Pancreas (tissue), 10 donors: ENCODE measurements around the gene SLC4A11. TPM values are rescaled to one million over a fixed set of nuclear protein-coding genes. Genes with fewer than 3 reads are reported as not detected.

Experiments
- ATAC-seq, 4 donors: fragments of 200-7000 bp; cut with Tn5 transposase; one replicate each; pipeline versions ENCODE4 v1.8.0 to v1.9.1; 2020; ENCODE audit warnings: mild to moderate bottlenecking in 4 of 4, moderate library complexity in 4 of 4
- DNase-seq, 6 donors: peaks; one replicate each; pipeline ENCODE4 v3.0.0-alpha.2; 2020
- FAIRE-seq: peaks from 2 replicates; lab custom pipeline; 2012; peaks lifted over from hg19 to GRCh38; lab: Jason Lieb, UNC
- H3K27ac ChIP-seq, 4 donors: fragments of 200-600 bp; sonication (generic); 1 replicate in 3 of 4; 2 replicates in 1 of 4; pipeline versions ENCODE4 v1.5.0 to v1.8.0; 2020
- H3K27me3 ChIP-seq, 4 donors: fragments of 200-600 bp; one replicate each; pipeline ENCODE4 v1.8.0; 2021
- H3K36me3 ChIP-seq, 3 donors: fragments of 200-600 bp; sonication (generic) in 1 of 3; one replicate each; pipeline versions ENCODE4 v1.5.0 to v1.8.0; 2020 to 2021
- H3K4me1 ChIP-seq, 3 donors: fragments of 200-600 bp; one replicate each; pipeline ENCODE4 v1.8.0; 2021
- H3K4me3 ChIP-seq, 4 donors: fragments of 200-600 bp; sonication (generic) in 2 of 4; one replicate each; pipeline versions ENCODE4 v1.5.0 to v1.8.0; 2020 to 2021
- H3K9me3 ChIP-seq, 4 donors: fragments of 200-600 bp; one replicate each; pipeline ENCODE4 v1.8.0; 2021
- WGBS, 2 donors: extraction: QIAGEN DNeasy Blood & Tissue Kit; methylation state at CpG; one replicate each; pipeline ENCODE4 v1.1.7; 2013; 5-methylcytosine and 5-hydroxymethylcytosine counted together
- intact Hi-C, 3 donors: fragments of 100-400 bp; cut with DNase I; formaldehyde crosslinking; loops; one replicate each; pipeline versions ENCODE4 v1.11.1 to v1.14.2; 2022
- polyA plus RNA-seq, 2 donors: library from polyadenylated mRNA; stranded (reverse); fragments of 200-250 nt; gene quantifications; one replicate each; pipeline ENCODE4 v1.2.3, GENCODE V29; 2013
- total RNA-seq, 6 donors: library from RNA; stranded (reverse); fragmentation: NEBNext Ultra II Directional in 4 of 6; extraction: Animal tissue kit (Norgen Biotek cat#: 25700) in 4 of 6; gene quantifications; one replicate each; pipeline versions ENCODE4 v1.2.1 to v1.2.4, GENCODE V29; 2021 to 2023
- TF ChIP-seq, protein P1 (sequence below), 4 donors: fragments of 200-600 bp; sonication (generic) in 3 of 4; IDR thresholded peaks; one replicate each; pipeline versions ENCODE4 v1.5.0 to v1.8.0; 2021; ENCODE audit warnings: antibody characterized with exemption in 4 of 4
- donor health status: healthy with polysubstance abuse.
- donor health status: DM: no; HTN: no; CAD: no; lungs with moderate emphysema.
- donor health status: DM: no; HTN: no; CAD: no.
- donor health status: control.
- donor health status: control.
- donor health status: Bipolar disorder and iron deficiency.
- donor health status: DM: yes; HTN: yes; CAD: no.
- donor health status: DM: no; HTN: no; CAD: no.
- donor health status: DM: no; HTN: no; CAD: no.
- donor health status: DM: yes; HTN: yes; CAD: no.

The SLC4A11 gene
- total and polyA plus RNA-seq, 8 donors: 0.14 to 1.1 (median 0.58) TPM

DNA sequence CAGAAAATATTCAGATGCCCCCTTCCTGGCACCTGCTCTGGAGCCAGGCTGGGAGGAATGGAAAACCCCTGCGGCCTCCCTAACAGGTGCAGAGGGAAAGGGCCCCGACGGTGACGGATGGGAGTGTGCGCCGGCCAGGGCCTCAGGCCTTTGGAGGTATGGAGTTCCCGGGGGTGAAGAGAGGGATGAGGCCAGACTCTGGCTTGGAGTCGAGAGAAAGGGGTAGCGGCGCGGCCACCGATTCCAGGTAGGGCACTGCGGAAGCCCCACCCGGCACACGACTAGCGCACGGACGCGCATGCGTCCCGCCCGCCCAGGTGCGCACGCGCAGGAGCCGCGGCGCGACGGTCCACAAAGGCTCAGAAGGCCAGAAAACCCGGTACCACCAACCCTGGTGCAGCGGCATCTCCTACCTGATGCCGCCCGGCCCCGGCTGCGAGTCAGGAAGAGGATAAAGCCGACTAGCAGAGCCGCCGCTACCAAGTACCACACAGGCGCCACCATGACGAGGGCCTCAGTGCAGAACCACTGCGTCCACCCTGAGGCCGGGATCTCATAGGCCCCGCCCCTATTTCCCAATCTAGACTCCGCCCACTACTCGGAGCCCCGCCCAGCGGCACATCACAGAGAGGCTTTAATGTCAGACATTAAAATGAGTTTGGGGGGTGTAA is 34.7 kb downstream of the SLC4A11 start, which contains the start of gene DDRGK1:
Gene DDRGK1 (minus strand): TSS at position 559 of the 671 bp plus-strand sequence. CDS start 55 bp downstream, at position 504.
- Histone ChIP-seq H3K9me3 (no peaks in the 10 kb centered on the region), H3K36me3 (peaks cover 0 to 16% (median 9%) of the 10 kb centered on the region in 3 donors), H3K27ac (peak within 1 kb of the TSS; percentile 74 to 86 (median 84)), H3K27me3 (no peaks in the 10 kb centered on the region), H3K4me1 (peaks cover 0 to 13% (median 0%) of the 10 kb centered on the region in 3 donors), H3K4me3 (peak within 1 kb of the TSS; percentile 58 to 79 (median 68))
- ATAC-seq (peak; percentile 90 to 95 (median 92)), FAIRE-seq (no peak), DNase-seq (peak; percentile 79 to 95 (median 90))
- TF ChIP-seq, protein P1, sequence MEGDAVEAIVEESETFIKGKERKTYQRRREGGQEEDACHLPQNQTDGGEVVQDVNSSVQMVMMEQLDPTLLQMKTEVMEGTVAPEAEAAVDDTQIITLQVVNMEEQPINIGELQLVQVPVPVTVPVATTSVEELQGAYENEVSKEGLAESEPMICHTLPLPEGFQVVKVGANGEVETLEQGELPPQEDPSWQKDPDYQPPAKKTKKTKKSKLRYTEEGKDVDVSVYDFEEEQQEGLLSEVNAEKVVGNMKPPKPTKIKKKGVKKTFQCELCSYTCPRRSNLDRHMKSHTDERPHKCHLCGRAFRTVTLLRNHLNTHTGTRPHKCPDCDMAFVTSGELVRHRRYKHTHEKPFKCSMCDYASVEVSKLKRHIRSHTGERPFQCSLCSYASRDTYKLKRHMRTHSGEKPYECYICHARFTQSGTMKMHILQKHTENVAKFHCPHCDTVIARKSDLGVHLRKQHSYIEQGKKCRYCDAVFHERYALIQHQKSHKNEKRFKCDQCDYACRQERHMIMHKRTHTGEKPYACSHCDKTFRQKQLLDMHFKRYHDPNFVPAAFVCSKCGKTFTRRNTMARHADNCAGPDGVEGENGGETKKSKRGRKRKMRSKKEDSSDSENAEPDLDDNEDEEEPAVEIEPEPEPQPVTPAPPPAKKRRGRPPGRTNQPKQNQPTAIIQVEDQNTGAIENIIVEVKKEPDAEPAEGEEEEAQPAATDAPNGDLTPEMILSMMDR (IDR thresholded peaks at IDR 0.05): no peak
- WGBS, 2 donors: 0% methylated on average over 32 to 48 of the region's 48 CpGs
- intact Hi-C loops: no loop called here

DNA sequence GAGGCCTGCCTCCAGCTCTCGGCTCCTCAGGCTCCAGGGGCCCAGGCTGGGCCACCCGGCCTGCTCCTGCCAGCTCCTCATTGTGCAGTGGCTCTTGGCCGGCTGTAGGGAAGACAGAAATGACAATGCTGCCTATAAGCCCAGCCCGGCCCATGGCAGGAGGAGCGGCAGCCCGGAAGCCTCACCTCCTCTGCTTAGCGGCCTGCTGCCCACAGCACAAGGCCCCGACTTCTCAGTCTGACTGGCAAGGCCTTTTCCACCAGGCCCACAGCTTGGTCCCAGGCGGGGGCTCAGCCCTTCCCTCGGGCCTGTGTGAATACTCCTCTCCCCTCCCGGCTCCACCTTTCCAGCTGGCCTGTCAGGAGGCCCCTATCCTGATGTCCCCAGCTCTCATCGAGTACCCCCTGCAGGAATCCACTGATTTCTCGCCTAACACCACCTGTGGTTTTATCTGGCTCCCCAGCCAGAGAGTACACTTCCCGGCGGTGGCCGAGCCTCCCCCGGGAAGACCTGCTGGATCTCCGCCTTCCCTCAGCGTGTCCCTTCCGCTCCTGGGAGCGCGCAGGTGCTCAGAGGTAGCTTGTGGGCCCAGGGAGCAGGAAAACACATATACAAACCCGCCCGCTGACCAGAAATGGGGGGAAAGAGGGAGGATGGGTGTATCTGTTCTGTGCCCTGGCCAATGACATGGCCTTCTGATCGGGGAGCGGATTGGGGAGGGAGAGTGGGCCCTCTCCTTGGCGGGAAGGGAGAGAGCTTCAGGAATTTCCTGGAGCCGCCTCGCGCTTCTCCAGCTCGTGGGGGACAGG is 35.5 kb downstream of the SLC4A11 start:
- intact Hi-C loops: no loop called here
- peak overlapping the region; percentile 58 to 79 (median 68) for H3K4me3 ChIP-seq
- H3K9me3 ChIP-seq: no peaks in the 10 kb centered on the region
- H3K36me3 ChIP-seq: peaks cover 0 to 23% (median 9%) of the 10 kb centered on the region in 3 donors
- peaks cover 0 to 11% (median 0%) of the 10 kb centered on the region in 3 donors for H3K4me1 ChIP-seq
- peak; percentile 49 to 59 (median 56) for ATAC-seq
- 2 to 4% methylated on average over 30 to 31 of the region's 31 CpGs for WGBS, 2 donors
- TF ChIP-seq, protein P1 (IDR thresholded peaks at IDR 0.05): no peak
- FAIRE-seq: no peak
- peak; percentile 38 to 73 (median 52) for DNase-seq
- H3K27ac ChIP-seq: peak overlapping the region; percentile 74 to 86 (median 84)
- no peaks in the 10 kb centered on the region for H3K27me3 ChIP-seq

DNA sequence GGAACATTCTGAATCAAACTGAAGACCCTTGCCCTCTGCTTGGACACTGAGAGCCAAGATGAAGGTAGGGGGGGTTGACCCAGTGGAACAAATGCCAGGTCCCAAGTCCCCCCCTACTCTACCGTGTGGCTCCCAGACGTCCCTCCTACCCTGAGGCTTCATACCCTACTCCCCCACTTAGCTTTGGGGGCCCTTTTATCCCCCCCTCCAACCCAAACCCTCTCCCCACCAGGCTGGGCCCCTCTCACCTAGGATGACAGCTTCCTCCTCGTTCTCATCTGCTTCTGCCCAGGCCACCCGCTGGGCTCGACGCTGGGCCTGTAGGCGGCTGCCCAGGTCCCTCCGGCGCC is 36.0 kb downstream of the SLC4A11 start:
- ATAC-seq (peak in 2 of 4 donors; percentile 16), FAIRE-seq (no peak), DNase-seq (no peak)
- 13 to 27% methylated on average over 9 of the region's 9 CpGs for WGBS, 2 donors
- intact Hi-C loops: no loop called here
- no peaks in the 10 kb centered on the region for H3K9me3 ChIP-seq
- H3K4me3 ChIP-seq: peak overlapping the region; percentile 58 to 79 (median 68)
- H3K27ac ChIP-seq: peak overlapping the region; percentile 74 to 86 (median 84)
- peaks cover 0 to 7% (median 0%) of the 10 kb centered on the region in 3 donors for H3K4me1 ChIP-seq
- H3K36me3 ChIP-seq: peaks cover 0 to 23% (median 9%) of the 10 kb centered on the region in 3 donors
- TF ChIP-seq, protein P1 (IDR thresholded peaks at IDR 0.05): no peak
- no peaks in the 10 kb centered on the region for H3K27me3 ChIP-seq

- FAIRE-seq (no peak), DNase-seq (peak in 1 of 6 donors; percentile 49), ATAC-seq (no peak)
- H3K27ac ChIP-seq: no peak overlapping the region
- H3K4me3 ChIP-seq: no peak overlapping the region
- intact Hi-C loops: no loop called here
- H3K36me3 ChIP-seq: peaks cover under 1 to 29% (median 10%) of the 10 kb centered on the region in 3 donors
- no peaks in the 10 kb centered on the region for H3K27me3 ChIP-seq
- TF ChIP-seq, protein P1 (IDR thresholded peaks at IDR 0.05): no peak
- WGBS, 2 donors: 94% methylated on average over 27 of the region's 27 CpGs
- no peaks in the 10 kb centered on the region for H3K9me3 ChIP-seq
- H3K4me1 ChIP-seq: peaks cover 0 to 7% (median 0%) of the 10 kb centered on the region in 3 donors
Measured at GRCh38 chr20:3199976-3200755, 38.8 kb downstream of the SLC4A11 start.
